ENCODE results near the gene MTFR1L.

Gene MTFR1L

GRCh38 chr1:25808481-25809244, 11.1 kb upstream of the MTFR1L start:
- DNase-seq, result no peak

GRCh38 chr1:25809283-25809926, 10.3 kb upstream of the MTFR1L start:
- no peak for DNase-seq

GRCh38 chr1:25809929-25810328, 9.8 kb upstream of the MTFR1L start:
- DNase-seq, result no peak

- peak; percentile 26 to 56 for DNase-seq
Measured at GRCh38 chr1:25810341-25811299, 9.1 kb upstream of the MTFR1L start.

GRCh38 chr1:25811384-25812082, 8.2 kb upstream of the MTFR1L start:
- no peak for DNase-seq

GRCh38 chr1:25813071-25813733, 6.6 kb upstream of the MTFR1L start:
- DNase-seq, result no peak

GRCh38 chr1:25813734-25814471, 5.9 kb upstream of the MTFR1L start:
- no peak for DNase-seq

GRCh38 chr1:25814549-25815087, 5.1 kb upstream of the MTFR1L start:
- DNase-seq, result no peak

GRCh38 chr1:25815208-25816111, 4.3 kb upstream of the MTFR1L start:
- no peak for DNase-seq

GRCh38 chr1:25816112-25816718, 3.5 kb upstream of the MTFR1L start:
- DNase-seq, result no peak

- DNase-seq, result no peak
Measured at GRCh38 chr1:25817840-25818501, 1.8 kb upstream of the MTFR1L start.

GRCh38 chr1:25818569-25818968, 1.2 kb upstream of the MTFR1L start:
- no peak for DNase-seq

GRCh38 chr1:25820247-25821111, 725 bp downstream of the MTFR1L start:
- no peak for DNase-seq

- no peak for DNase-seq
Measured at GRCh38 chr1:25821112-25821476, 1.3 kb downstream of the MTFR1L start.

- DNase-seq, result no peak
Measured at GRCh38 chr1:25821630-25822091, 1.9 kb downstream of the MTFR1L start.

GRCh38 chr1:25825605-25826004, 5.9 kb downstream of the MTFR1L start:
- no peak for DNase-seq

- no peak for DNase-seq
Measured at GRCh38 chr1:25826571-25826970, 6.8 kb downstream of the MTFR1L start.

GRCh38 chr1:25828491-25828890, 8.7 kb downstream of the MTFR1L start:
- no peak for DNase-seq
